Endometrium (tissue), 2 donors: Measurements from ENCODE around the gene NPR1.
"Not testable (repeated sequence)": the region's sequence is repeated elsewhere in the genome, so short reads cannot be mapped to it uniquely, and the experiment has no call there.

Source experiments
- FAIRE-seq: peaks from 2 replicates; lab custom pipeline; 2012; peaks lifted over from hg19 to GRCh38; lab: Jason Lieb, UNC
- donor health status: control.
- donor health status: control.

Gene NPR1

GRCh38 chr1:153649863-153650235 is 28.6 kb upstream of the NPR1 start:
- FAIRE-seq = no peak

DNA sequence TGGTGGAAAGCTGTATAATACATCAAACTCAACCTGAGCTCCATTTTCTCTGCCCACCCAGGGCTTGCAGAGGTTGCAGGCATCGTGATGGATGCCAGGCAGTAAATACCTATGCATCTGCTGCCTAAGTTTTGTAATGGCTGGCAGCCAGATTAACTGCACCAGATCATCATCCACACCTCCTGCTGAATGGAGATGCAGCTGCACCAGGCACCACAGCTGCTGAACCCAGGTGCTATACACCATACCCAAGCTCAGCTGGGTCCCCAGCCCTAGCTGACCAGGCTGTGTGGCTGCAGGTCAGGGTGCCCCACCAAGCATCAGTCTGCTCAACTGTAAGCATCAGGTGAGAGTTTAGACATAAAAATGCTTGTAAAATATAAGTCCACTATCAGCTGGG is 26.7 kb upstream of the NPR1 start:
- FAIRE-seq = no peak

- FAIRE-seq = no peak
Observed at GRCh38 chr1:153652805-153653500, 25.5 kb upstream of the NPR1 start.

GRCh38 chr1:153655333-153655732 is 23.2 kb upstream of the NPR1 start:
- no peak for FAIRE-seq

- FAIRE-seq = no peak
Observed at GRCh38 chr1:153658400-153659174, 19.9 kb upstream of the NPR1 start, which contains the start of gene SNAPIN. TSS of gene SNAPIN (plus strand) at chr1:153658703. CDS start at chr1:153658744, 41 bp downstream.

DNA sequence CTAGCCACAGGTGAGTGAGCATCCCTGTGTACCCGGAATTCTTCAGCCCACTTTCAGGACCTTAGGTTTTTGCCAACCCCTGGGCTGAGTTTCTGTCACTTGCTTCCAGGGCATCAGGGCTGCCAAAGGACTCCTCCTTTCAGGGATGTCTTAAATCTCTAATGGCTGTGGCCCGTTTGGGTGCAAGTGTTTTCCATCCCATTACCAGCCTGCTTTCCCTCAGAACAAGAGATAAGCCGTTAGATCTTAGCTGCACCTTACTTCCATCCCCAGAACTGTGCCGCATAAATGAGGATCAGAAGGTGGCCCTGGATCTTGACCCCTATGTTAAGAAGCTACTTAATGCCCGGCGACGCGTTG is 19.3 kb upstream of the NPR1 start:
- FAIRE-seq = no peak

- no peak for FAIRE-seq
Observed at GRCh38 chr1:153659656-153660055, 18.8 kb upstream of the NPR1 start.

DNA sequence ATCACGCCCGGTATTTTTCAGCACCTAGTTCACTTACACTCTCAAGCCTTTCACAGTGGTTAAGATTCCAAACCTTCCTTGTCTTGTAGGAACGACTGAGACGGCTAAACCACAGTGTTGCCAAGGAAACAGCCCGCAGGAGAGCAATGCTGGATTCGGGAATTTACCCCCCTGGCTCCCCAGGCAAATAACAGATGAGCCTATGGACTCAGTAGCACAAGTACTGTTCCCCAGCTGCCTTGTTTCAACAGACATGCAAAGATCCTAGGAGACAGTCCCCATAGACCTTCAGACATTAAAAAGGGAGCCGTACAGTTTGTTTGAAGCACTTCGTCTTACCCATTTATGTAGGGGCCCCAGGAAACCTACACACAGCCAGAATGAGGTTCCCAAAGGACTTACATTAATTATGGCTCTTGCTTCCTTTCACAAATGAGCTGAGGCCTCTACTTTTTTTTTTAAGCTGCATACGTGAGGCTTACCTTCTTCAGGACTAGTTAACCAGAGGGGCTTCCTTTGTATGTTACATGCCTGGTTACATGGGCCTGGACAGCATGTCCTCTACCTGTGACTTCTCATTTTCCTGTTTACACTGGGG is 17.3 kb upstream of the NPR1 start:
- FAIRE-seq = no peak

DNA sequence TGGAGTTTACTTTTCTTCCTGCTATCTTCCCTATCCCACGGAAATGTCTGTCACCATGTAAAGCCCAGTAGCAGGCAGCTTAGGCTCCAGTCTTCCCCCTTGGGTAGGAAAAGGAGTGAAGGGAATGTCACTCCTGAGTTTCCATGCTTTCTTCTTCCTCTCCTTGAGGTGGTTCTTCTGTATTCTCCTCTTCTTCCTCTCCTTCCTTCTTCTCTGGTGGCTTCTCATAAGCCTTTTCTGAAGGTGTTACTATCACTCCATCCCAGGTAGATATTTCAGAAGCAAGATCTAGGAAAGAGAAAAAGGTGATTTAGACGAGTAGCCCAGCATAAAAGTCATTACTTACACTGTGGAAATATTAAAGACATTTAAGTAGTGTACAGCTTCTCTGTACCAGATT is 16.2 kb upstream of the NPR1 start:
- FAIRE-seq = no peak

GRCh38 chr1:153663211-153663610 is 15.3 kb upstream of the NPR1 start:
- no peak for FAIRE-seq

DNA sequence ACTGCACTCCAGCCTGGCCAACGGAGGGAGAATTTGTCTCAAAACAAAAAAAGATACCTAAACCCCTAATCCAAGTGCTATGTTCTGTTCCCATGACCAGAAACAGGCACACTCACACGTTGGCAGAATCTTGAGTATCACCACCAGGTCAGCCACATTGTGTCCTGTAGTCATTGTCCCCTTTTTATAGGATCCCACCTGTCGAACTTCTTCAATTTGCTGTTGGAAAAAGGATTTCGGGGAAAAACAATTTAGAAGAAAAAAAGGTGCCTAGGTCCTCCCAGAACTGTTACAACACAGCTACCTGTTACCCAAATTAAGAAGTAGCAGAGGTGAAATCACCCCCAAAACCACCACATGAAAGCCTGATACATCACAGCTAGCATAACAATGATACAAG is 11.0 kb upstream of the NPR1 start:
- no peak for FAIRE-seq

- not testable (repeated sequence) for FAIRE-seq
Observed at GRCh38 chr1:153668672-153669071, 9.8 kb upstream of the NPR1 start.

DNA sequence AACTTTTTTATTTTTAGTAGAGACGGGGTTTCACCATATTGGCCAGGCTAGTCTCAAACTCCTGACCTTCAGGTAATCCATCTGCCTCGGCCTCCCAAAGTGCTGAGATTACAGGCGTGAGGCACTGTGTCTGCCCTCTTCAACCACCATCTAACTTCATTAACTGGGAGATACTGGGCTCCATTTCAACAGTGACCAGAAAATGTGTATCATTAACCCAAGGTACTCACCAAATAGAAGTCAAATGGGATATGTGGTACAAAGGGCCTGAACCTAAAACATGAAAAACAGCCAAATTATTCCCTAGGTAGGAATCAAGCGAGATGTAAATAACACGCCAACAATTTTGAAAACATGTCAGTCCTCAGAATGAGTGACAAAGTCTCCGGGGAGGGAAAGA is 8.9 kb upstream of the NPR1 start:
- FAIRE-seq = no peak

GRCh38 chr1:153670257-153670858 is 8.1 kb upstream of the NPR1 start:
- no peak for FAIRE-seq

GRCh38 chr1:153670859-153671627 is 7.4 kb upstream of the NPR1 start, which contains the start of gene ILF2:
TSS of gene ILF2 (minus strand) at chr1:153670993. CDS start at chr1:153670922, 71 bp downstream.
- FAIRE-seq = peak; percentile 99

DNA sequence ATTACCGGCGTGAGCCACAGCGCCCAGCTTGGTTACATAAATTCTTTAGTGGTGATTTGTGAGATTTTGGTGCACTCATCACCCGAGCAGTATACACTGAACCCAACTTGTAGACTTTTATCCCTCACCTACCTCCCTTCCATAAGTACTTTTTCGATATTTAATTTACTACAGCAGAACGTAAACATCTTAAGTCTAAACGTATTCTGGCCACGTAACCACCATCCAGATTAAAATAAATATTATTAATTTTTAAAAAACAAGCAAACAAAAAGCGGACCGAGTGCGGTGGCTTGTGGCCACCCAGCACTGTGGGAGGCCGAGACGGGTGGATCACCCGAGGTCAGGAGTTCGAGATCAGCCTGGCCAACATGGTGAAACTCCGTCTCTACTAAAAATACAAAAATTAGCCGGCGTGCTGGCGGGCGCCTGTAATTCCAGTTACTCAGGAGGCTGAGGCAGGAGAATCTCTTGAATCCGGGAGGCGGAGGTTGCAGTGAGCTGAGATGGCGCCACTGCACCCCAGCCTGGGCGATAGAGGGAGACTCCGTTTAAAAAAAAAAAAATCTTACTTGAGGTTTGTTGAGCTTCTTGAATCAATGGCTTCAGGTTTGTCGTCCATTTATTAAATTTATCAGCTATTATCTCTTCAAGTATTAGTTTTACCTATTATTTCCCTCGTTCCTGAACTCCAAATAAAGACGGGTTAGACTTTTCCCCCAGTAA is 6.7 kb upstream of the NPR1 start:
- FAIRE-seq = not testable (repeated sequence)

GRCh38 chr1:153673511-153673910 is 5.0 kb upstream of the NPR1 start:
- no peak for FAIRE-seq

DNA sequence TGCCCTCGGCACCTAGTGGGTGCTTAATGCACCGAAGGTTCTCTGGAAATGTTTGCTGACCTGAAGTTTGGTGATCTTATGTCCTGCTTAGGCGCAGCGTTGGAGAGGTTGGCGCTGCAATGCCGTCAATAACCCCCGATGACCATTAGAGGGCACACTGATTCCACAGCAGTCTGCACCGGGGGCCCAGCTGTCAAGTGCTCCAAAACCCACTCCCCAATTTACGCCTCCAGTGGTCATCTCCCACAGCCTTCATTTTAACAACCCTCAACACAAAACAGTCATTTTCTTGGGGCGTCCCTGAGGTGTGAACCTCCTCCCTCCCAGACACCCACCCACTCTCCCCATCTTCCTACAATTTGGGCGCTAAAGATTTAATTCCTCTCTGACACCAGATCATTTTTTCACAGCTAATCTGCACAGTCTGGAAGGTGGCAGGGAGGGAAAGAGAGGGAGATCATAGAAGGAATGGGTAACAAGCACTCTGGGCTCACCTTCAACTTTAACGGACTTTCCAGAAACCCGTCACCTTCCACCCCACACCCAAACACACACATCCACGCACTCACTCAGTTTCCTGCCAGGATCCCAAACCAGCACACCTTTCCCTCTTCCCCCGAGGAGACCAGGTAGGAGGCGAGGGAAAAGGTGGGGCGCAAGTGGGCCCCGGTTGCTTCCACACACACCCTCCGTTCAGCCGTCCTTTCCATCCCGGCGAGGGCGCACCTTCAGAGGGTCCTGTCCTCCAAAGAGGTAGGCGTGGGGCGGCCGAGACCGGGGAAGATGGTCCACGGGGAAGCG is 570 bp upstream of the NPR1 start:
- no peak for FAIRE-seq

GRCh38 chr1:153679337-153680119 is 1.0 kb downstream of the NPR1 start:
- no peak for FAIRE-seq

DNA sequence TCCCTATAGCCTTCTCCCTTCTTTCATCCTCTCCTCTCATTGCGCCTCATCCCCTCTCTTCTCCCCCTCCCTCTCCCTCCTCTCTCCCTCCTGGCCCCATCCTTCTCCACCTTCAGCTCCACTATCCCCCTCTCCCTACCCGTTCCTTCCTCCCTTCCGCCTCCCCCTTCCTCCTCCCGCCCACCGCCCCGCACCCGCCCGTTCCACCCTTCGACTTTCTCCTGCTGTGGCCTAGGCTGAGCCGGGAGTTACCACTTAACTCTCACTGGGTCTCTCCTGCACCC is 1.6 kb downstream of the NPR1 start:
- FAIRE-seq = no peak
